HEK293 (cell line): ENCODE data around the gene ZBTB48.
"Not testable (repeated sequence)": the region's sequence is repeated elsewhere in the genome, so short reads cannot be mapped to it uniquely, and the experiment has no call there.

Source experiments
- CTCF ChIA-PET: fragments of 350-600 bp; formaldehyde crosslinking; extraction: SDS; loops from one replicate; lab custom pipeline; 2021; ENCODE audit warnings: antibody characterized with exemption; lab: Yijun Ruan, JAX
- POLR2A ChIA-PET: fragments of 300-600 bp; formaldehyde crosslinking; extraction: SDS; loops from one replicate; lab custom pipeline; 2020; ENCODE audit warnings: antibody characterized with exemption, inconsistent platforms; lab: Yijun Ruan, JAX
- H3K27ac ChIP-seq: fragments of 200-500 bp; sonication (Bioruptor generic); 2 replicates; pipeline ENCODE4 v1.5.1; 2014; ENCODE audit warnings: low read depth, low read length, control low read depth, inconsistent platforms; ENCODE audit errors: extremely low read depth
- H3K36me3 ChIP-seq, 2 experiments: fragments of 200-500 bp in 1 of 2; sonication (Bioruptor generic) in 1 of 2; 1 replicate in 1 of 2; 2 replicates in 1 of 2; pipeline ENCODE4 v1.5.1; 2014 to 2017; ENCODE audit warnings: inconsistent platforms in 2 of 2, low read length in 2 of 2; ENCODE audit not compliant: control insufficient read depth in 2 of 2, insufficient read depth in 1 of 2
- H3K4me1 ChIP-seq: fragments of 200-500 bp; sonication (Bioruptor generic); 2 replicates; pipeline ENCODE4 v1.5.1; 2014; ENCODE audit warnings: mild to moderate bottlenecking, low read length, inconsistent platforms; ENCODE audit not compliant: control insufficient read depth, insufficient read depth
- H3K4me3 ChIP-seq: 2 replicates; pipeline ENCODE4 v1.5.1; 2011; ENCODE audit warnings: low read depth, mild to moderate bottlenecking, control low read depth, low read length, moderate library complexity
- H3K9me3 ChIP-seq: fragments of 200-500 bp; sonication (Bioruptor generic); 2 replicates; pipeline ENCODE4 v1.5.1; 2014; ENCODE audit warnings: low read depth, low read length, inconsistent platforms; ENCODE audit not compliant: control insufficient read depth, insufficient read depth
- AEBP2 ChIP-seq: fragments of 450-650 bp; formaldehyde crosslinking; IDR thresholded peaks from 2 replicates; pipeline ENCODE4 v1.5.1; 2016; ENCODE audit warnings: missing biosample characterization, missing genetic modification characterization, borderline replicate concordance
- EGR2 ChIP-seq: fragments of 450-650 bp; formaldehyde crosslinking; IDR thresholded peaks from 2 replicates; pipeline ENCODE4 v1.5.1; 2016; ENCODE audit warnings: low read depth, missing biosample characterization, missing genetic modification characterization
- IKZF3 ChIP-seq: fragments of 450-650 bp; IDR thresholded peaks from 2 replicates; pipeline ENCODE4 v1.5.0; 2018; ENCODE audit warnings: missing biosample characterization, mild to moderate bottlenecking, missing genetic modification characterization, moderate library complexity
- KLF9 ChIP-seq: fragments of 450-650 bp; formaldehyde crosslinking; IDR thresholded peaks from 2 replicates; pipeline ENCODE4 v1.5.1; 2016; ENCODE audit warnings: missing biosample characterization, missing genetic modification characterization, low read depth
- PRDM4 ChIP-seq: fragments of 450-650 bp; formaldehyde crosslinking; IDR thresholded peaks from 2 replicates; pipeline ENCODE4 v1.5.1; 2017; ENCODE audit warnings: missing biosample characterization, missing genetic modification characterization
- ZBTB6 ChIP-seq: fragments of 450-650 bp; formaldehyde crosslinking; IDR thresholded peaks from 2 replicates; pipeline ENCODE4 v1.5.1; 2017; ENCODE audit warnings: missing biosample characterization, missing genetic modification characterization
- ZFHX2 ChIP-seq: fragments of 450-650 bp; formaldehyde crosslinking; conservative IDR thresholded peaks from 2 replicates; pipeline ENCODE4 v1.5.1; 2016; ENCODE audit warnings: missing biosample characterization, missing genetic modification characterization
- ZNF112 ChIP-seq: fragments of 450-650 bp; formaldehyde crosslinking; IDR thresholded peaks from 2 replicates; pipeline ENCODE4 v1.5.0; 2017; ENCODE audit warnings: missing biosample characterization, missing genetic modification characterization
- ZNF138 ChIP-seq: fragments of 450-650 bp; formaldehyde crosslinking; IDR thresholded peaks from 2 replicates; pipeline ENCODE4 v1.5.1; 2016; ENCODE audit warnings: missing biosample characterization, missing genetic modification characterization, borderline replicate concordance
- ZNF148 ChIP-seq: fragments of 450-650 bp; formaldehyde crosslinking; IDR thresholded peaks from 2 replicates; pipeline ENCODE4 v1.5.0; 2017; ENCODE audit warnings: missing biosample characterization, missing genetic modification characterization, borderline replicate concordance
- ZNF174 ChIP-seq: fragments of 450-650 bp; formaldehyde crosslinking; IDR thresholded peaks from 2 replicates; pipeline ENCODE4 v1.5.0; 2017; ENCODE audit warnings: missing biosample characterization, mild to moderate bottlenecking, missing genetic modification characterization
- ZNF280D ChIP-seq: fragments of 450-650 bp; formaldehyde crosslinking; IDR thresholded peaks from 2 replicates; pipeline ENCODE4 v1.5.1; 2016; ENCODE audit warnings: missing biosample characterization, missing genetic modification characterization
- ZNF341 ChIP-seq: fragments of 450-650 bp; formaldehyde crosslinking; IDR thresholded peaks from 2 replicates; pipeline ENCODE4; 2016; ENCODE audit warnings: low read depth, missing biosample characterization, missing genetic modification characterization
- ZNF366 ChIP-seq: fragments of 450-650 bp; formaldehyde crosslinking; conservative IDR thresholded peaks from 2 replicates; pipeline ENCODE4 v1.5.1; 2016; ENCODE audit warnings: missing biosample characterization, missing genetic modification characterization
- ZNF404 ChIP-seq: fragments of 450-650 bp; formaldehyde crosslinking; IDR thresholded peaks from 2 replicates; pipeline ENCODE4 v1.5.1; 2017; ENCODE audit warnings: missing biosample characterization, missing genetic modification characterization
- ZNF514 ChIP-seq: fragments of 450-650 bp; formaldehyde crosslinking; IDR thresholded peaks from 2 replicates; pipeline ENCODE4 v1.5.1; 2016; ENCODE audit warnings: missing biosample characterization, missing genetic modification characterization
- ZNF561 ChIP-seq: fragments of 450-650 bp; IDR thresholded peaks from 2 replicates; pipeline ENCODE4 v1.5.1; 2018; ENCODE audit warnings: missing biosample characterization, missing genetic modification characterization, borderline replicate concordance
- ZNF776 ChIP-seq: fragments of 450-650 bp; formaldehyde crosslinking; IDR thresholded peaks from 2 replicates; pipeline ENCODE4 v1.5.0; 2017; ENCODE audit warnings: missing biosample characterization, missing genetic modification characterization, borderline replicate concordance
- ZNF792 ChIP-seq: fragments of 450-650 bp; formaldehyde crosslinking; IDR thresholded peaks from 2 replicates; pipeline ENCODE4 v1.5.1; 2016; ENCODE audit warnings: missing biosample characterization, missing genetic modification characterization
- ZNF837 ChIP-seq: fragments of 450-650 bp; formaldehyde crosslinking; IDR thresholded peaks from 2 replicates; pipeline ENCODE4 v1.5.1; 2016; ENCODE audit warnings: missing biosample characterization, missing genetic modification characterization

ZBTB48 gene

GRCh38 chr1:6597777-6598131 is 18.0 kb downstream of the ZBTB48 start:
- no peak overlapping the region for H3K4me3 ChIP-seq
- CTCF ChIA-PET, result interaction anchor here (0.7 to 0.8 kb wide), 2 partner anchors 18 to 117 kb away, joined by 3 read pairs; no protein-coding TSS in a partner anchor
- no peak overlapping the region for H3K27ac ChIP-seq
- H3K36me3 ChIP-seq, result peaks cover 3 to 75% of the 10 kb centered on the region in 2 experiments; a peak in 2 of 3 replicates
- TF ChIP-seq ZNF138 (tag by site-specific recombination) (no peak), ZNF148 (no peak)
- TF ChIP-seq, all 188 proteins: peak for 0
- no peaks in the 10 kb centered on the region for H3K9me3 ChIP-seq
- no peaks in the 10 kb centered on the region for H3K4me1 ChIP-seq
- POLR2A ChIA-PET, result interaction anchor here (0.7 to 1.5 kb wide), 3 partner anchors 9 to 18 kb away, joined by 3 to 5 read pairs (median 3); partner anchors contain the start of gene ZBTB48

- ChIA-PET POLR2A (interaction anchor here (0.9 to 1.6 kb wide), 3 partner anchors 11 to 19 kb away, joined by 3 to 13 read pairs (median 8); partner anchors contain the start of gene ZBTB48), CTCF (interaction anchor here (0.6 to 1.4 kb wide), 4 partner anchors 45 to 150 kb away, joined by 3 to 5 read pairs (median 4); partner anchors contain the start of gene NOL9)
- Histone ChIP-seq H3K27ac (no peak overlapping the region), H3K36me3 (peaks cover 3 to 59% of the 10 kb centered on the region in 2 experiments; a peak in 2 of 3 replicates), H3K4me1 (no peaks in the 10 kb centered on the region), H3K4me3 (no peak overlapping the region), H3K9me3 (no peaks in the 10 kb centered on the region)
- TF ChIP-seq ZNF366, result no peak
- no peak for TF ChIP-seq ZNF792 (tag by site-specific recombination)
- no peak for TF ChIP-seq ZNF280D (tag by site-specific recombination)
- peak; percentile 15; the same call in 1 of the 2 replicates for TF ChIP-seq ZBTB6 (tag by site-specific recombination)
- TF ChIP-seq IKZF3 (tag by site-specific recombination), result no peak
- TF ChIP-seq ZNF404 (tag by site-specific recombination), result no peak
- no peak for TF ChIP-seq ZNF112
- TF ChIP-seq ZNF174, result no peak
- TF ChIP-seq PRDM4 (tag by site-specific recombination), result no peak
- TF ChIP-seq ZNF514 (tag by site-specific recombination), result no peak
- TF ChIP-seq AEBP2 (tag by site-specific recombination), result no peak
- no peak for TF ChIP-seq ZNF341 (tag by site-specific recombination)
- TF ChIP-seq EGR2 (tag by site-specific recombination), result peak; percentile 74
- TF ChIP-seq ZFHX2 (tag by site-specific recombination), result peak; percentile 74
- no peak for TF ChIP-seq ZNF561
- TF ChIP-seq KLF9 (tag by site-specific recombination), result no peak
- TF ChIP-seq ZNF776 (tag by site-specific recombination), result no peak
- no peak for TF ChIP-seq ZNF837
Observed at GRCh38 chr1:6599141-6599975, 19.6 kb downstream of the ZBTB48 start.

- H3K4me3 ChIP-seq, H3K9me3 ChIP-seq, H3K27ac ChIP-seq, H3K4me1 ChIP-seq: not testable (repeated sequence)
- POLR2A ChIA-PET, result interaction anchor here (0.9 to 1.6 kb wide), 4 partner anchors 11 to 20 kb away, joined by 3 to 13 read pairs (median 6); partner anchors contain the start of gene ZBTB48
- CTCF ChIA-PET, result interaction anchor here (0.6 to 1.0 kb wide), 3 partner anchors 47 to 151 kb away, joined by 3 to 5 read pairs (median 4); no protein-coding TSS in a partner anchor
- H3K36me3 ChIP-seq, result peaks cover 3 to 53% of the 10 kb centered on the region in 2 experiments; a peak in 2 of 3 replicates
Observed at GRCh38 chr1:6599991-6600390, 20.2 kb downstream of the ZBTB48 start.
